Cardiac muscle cell (in vitro differentiated cells and primary cell): Measurements from ENCODE around the gene B3GNT9. TPM values are rescaled to one million over a fixed set of nuclear protein-coding genes. Genes with fewer than 3 reads are reported as not detected.
A peak's percentile ranks its signal among the peaks of the same experiment; 100 is the strongest.

Experiments used
- DNase-seq, 2 donors: peaks; one replicate each; pipeline versions ENCODE4 v3.0.0 to v3.0.0-alpha.2; 2010 to 2017; ENCODE audit warnings: low read depth in 1 of 2, low spot score in 1 of 2
- H3K27ac ChIP-seq: fragments of 200-600 bp; sonication (generic); 2 replicates; pipeline ENCODE4 v1.5.1; 2016
- H3K27me3 ChIP-seq: fragments of 200-600 bp; sonication (generic); 2 replicates; pipeline ENCODE4 v1.6.0; 2016; ENCODE audit warnings: control low read depth
- H3K36me3 ChIP-seq: fragments of 200-600 bp; sonication (generic); 2 replicates; pipeline ENCODE4 v1.5.1; 2016; ENCODE audit warnings: control low read depth
- H3K4me1 ChIP-seq: fragments of 200-600 bp; sonication (generic); 2 replicates; pipeline ENCODE4 v1.8.1; 2017; ENCODE audit warnings: low read depth, mild to moderate bottlenecking, mixed run types
- H3K4me3 ChIP-seq: fragments of 200-600 bp; sonication (generic); 2 replicates; pipeline ENCODE4 v1.5.1; 2016; ENCODE audit warnings: mild to moderate bottlenecking
- H3K9me3 ChIP-seq: fragments of 200-600 bp; sonication (generic); 2 replicates; pipeline ENCODE4 v1.5.1; 2017; ENCODE audit warnings: low read depth, mild to moderate bottlenecking, control low read depth
- polyA plus RNA-seq: library from polyadenylated mRNA; unstranded; fragments of >200 nt; fragmentation: Nextera tagmentation; extraction: Ambion mirVana; gene quantifications from 2 replicates; pipeline ENCODE4 v1.2.1, GENCODE V29; 2016
- total RNA-seq: library from RNA; depleted of rRNA; stranded (reverse); fragments of >200 nt; gene quantifications from 2 replicates; pipeline ENCODE4 v1.2.3, GENCODE V29; 2016
- TF ChIP-seq, protein P1 (sequence below): IDR thresholded peaks from 2 replicates; pipeline ENCODE4 v1.5.1; 2012; ENCODE audit warnings: low read depth, mild to moderate bottlenecking, low read length

B3GNT9 gene
- total and polyA plus RNA-seq, 2 experiments from 2014 or later, result 18.0 to 34.7 TPM

DNA sequence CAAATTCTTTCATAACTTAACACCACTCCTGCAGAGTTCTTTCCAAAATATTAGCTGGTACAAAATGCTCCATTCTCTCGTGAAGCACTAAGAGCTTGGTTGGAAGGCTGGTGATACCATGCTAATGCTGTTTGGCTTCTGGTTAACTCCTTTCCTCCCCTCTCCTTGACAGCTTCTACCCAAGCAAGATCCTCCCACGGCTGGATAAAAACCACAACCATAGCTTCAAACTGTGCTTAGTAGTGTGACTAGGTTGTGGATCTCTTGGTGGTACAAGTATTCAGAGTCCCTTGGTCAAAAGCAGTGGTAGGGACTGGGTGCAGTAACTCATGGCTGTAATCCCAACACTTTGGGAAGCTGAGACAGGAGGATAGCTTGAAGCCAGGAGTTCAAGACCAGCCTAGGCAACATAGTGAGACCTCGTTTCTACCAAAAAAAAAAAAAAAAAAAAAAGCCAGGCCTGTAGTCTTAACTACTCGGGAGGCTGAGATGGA lies 38.8 kb downstream of the B3GNT9 start:
- no peak for DNase-seq
- TF ChIP-seq, protein P1, sequence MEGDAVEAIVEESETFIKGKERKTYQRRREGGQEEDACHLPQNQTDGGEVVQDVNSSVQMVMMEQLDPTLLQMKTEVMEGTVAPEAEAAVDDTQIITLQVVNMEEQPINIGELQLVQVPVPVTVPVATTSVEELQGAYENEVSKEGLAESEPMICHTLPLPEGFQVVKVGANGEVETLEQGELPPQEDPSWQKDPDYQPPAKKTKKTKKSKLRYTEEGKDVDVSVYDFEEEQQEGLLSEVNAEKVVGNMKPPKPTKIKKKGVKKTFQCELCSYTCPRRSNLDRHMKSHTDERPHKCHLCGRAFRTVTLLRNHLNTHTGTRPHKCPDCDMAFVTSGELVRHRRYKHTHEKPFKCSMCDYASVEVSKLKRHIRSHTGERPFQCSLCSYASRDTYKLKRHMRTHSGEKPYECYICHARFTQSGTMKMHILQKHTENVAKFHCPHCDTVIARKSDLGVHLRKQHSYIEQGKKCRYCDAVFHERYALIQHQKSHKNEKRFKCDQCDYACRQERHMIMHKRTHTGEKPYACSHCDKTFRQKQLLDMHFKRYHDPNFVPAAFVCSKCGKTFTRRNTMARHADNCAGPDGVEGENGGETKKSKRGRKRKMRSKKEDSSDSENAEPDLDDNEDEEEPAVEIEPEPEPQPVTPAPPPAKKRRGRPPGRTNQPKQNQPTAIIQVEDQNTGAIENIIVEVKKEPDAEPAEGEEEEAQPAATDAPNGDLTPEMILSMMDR, result no peak
- no peak overlapping the region for H3K4me3 ChIP-seq
- no peak overlapping the region for H3K27ac ChIP-seq
- H3K4me1 ChIP-seq, result peaks cover 4% of the 10 kb centered on the region
- no peaks in the 10 kb centered on the region for H3K9me3 ChIP-seq
- H3K36me3 ChIP-seq, result no peaks in the 10 kb centered on the region
- no peaks in the 10 kb centered on the region for H3K27me3 ChIP-seq

DNA sequence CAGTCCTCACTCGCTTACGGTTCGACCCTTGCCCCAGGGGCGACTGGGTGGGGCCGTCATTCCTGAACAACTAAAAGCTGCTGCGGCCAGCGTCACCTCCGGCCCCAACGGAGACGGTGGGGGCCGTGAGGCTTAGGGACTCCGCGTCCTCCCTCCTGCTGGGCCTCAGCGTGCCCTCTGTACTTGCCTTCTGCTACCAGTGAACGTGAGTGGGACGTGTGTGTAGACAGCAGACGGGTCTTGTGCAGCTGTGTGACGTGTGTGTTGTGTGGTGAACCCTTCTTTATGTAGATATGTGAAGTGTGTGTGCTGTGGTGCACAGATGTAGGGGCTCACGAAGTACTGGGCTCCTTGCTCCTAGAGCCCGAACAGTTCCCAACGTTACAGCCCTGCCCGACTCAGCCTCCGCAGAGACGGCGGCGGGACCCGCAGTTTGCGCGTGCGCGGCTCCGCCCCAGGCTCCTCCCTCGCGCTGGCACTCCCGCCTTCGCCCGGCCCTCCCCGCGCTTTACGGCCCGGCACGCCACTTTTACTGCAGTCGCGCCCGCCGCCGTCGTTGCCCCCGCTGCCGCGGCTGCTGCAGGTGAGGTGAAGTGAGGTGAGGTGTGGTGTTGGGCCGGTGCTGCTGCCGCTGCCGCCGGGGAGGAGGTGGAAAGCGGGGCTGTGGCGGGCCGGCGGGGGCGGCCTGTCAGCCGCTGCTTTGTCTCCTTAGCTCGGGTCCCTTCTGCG lies 41.2 kb downstream of the B3GNT9 start, which contains the start of gene PHAF1:
PHAF1 (plus strand) TSS at position 535 of the 729 bp plus-strand sequence. CDS start 235 bp downstream, outside the sequence.
- Histone ChIP-seq H3K27ac (peak within 1 kb of the TSS; percentile 79), H3K36me3 (no peaks in the 10 kb centered on the region), H3K9me3 (no peaks in the 10 kb centered on the region), H3K4me3 (peak within 1 kb of the TSS; percentile 86), H3K4me1 (peaks cover 4% of the 10 kb centered on the region), H3K27me3 (no peaks in the 10 kb centered on the region)
- TF ChIP-seq, protein P1, result no peak
- DNase-seq, result peak; percentile 93 to 95

DNA sequence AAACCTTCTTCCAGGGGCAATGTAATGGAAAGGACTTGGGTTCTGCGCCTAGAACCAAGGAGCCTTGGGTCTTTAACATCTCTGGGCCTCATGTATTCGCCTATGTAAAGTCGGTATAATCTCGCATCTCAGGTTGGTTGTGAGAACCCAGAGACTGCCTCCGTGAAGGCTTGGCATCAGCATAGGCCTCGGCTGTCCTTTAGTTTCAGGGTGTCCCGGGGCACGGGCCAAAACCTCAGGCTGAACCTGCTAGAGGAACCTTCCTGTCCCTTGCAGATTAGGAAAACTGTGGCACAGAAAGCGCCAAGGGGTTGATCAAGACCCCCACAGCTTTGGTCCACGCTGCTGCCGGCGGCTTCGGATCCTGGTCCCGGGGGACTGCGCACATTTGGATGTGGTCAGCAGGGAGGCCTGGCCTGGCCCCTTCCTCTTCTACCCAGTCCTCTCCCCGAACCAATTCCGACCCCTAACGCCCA lies 41.8 kb downstream of the B3GNT9 start:
- no peaks in the 10 kb centered on the region for H3K9me3 ChIP-seq
- peaks cover 4% of the 10 kb centered on the region for H3K4me1 ChIP-seq
- no peaks in the 10 kb centered on the region for H3K27me3 ChIP-seq
- H3K4me3 ChIP-seq, result peak overlapping the region; percentile 86
- TF ChIP-seq, protein P1, result no peak
- H3K27ac ChIP-seq, result peak overlapping the region; percentile 79
- no peak for DNase-seq
- H3K36me3 ChIP-seq, result no peaks in the 10 kb centered on the region

DNA sequence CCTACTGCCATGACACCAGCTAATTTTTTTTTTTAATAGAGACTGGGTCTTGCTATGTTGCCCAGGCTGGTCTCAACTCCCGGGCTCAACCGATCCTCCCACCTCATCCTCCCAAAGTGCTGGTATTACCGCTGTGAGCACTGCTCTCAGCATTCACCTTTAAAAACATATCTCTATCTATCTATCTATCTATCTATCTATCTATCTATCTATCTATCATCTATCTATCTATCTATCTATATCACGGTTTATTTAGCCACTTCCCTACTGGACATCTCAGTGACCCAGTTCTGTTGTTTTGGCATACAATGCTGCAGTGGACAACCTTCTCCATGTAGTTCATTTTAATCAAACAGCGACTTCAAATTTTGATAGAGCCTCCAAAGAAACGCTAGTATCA lies 42.3 kb downstream of the B3GNT9 start:
- Histone ChIP-seq H3K27ac (no peak overlapping the region), H3K4me1 (peaks cover 4% of the 10 kb centered on the region), H3K4me3 (no peak overlapping the region), H3K36me3 (no peaks in the 10 kb centered on the region), H3K9me3 (no peaks in the 10 kb centered on the region), H3K27me3 (no peaks in the 10 kb centered on the region)
- TF ChIP-seq, protein P1, result no peak
- DNase-seq, result no peak

DNA sequence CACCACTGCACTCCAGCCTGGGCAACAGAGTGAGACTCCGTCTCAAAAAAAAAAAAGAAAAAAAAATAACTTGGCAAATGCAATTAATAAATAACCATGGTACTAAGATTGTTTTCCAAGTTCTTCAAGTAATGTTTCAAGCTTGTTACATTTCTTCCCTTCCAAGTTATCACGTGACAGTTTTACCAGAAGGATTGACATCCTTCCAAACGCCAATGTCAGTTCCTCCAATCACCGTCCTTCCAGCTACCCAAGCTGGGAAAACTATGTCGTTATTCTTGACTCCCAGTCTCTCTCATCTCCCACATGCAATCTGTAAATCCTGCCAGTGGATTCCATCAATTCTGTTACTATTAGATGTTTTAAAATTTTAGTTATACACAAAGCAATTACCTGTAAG lies 44.9 kb downstream of the B3GNT9 start:
- DNase-seq, result no peak

More for the DNA sequence above, 44.9 kb downstream of the B3GNT9 start:
- H3K27ac ChIP-seq, result no peak overlapping the region
- no peak overlapping the region for H3K4me3 ChIP-seq
- no peaks in the 10 kb centered on the region for H3K36me3 ChIP-seq
- peaks cover 4% of the 10 kb centered on the region for H3K4me1 ChIP-seq
- H3K9me3 ChIP-seq, result no peaks in the 10 kb centered on the region
- TF ChIP-seq, protein P1, result no peak
- no peaks in the 10 kb centered on the region for H3K27me3 ChIP-seq
